SKM-1 (cell line): Measurements from ENCODE around the gene CHRDL2.

Experiments used
- DNase-seq: peaks from one replicate; lab custom pipeline; 2025; ENCODE audit not compliant: unreplicated experiment; lab: John Stamatoyannopoulos, UW

Gene CHRDL2

DNA sequence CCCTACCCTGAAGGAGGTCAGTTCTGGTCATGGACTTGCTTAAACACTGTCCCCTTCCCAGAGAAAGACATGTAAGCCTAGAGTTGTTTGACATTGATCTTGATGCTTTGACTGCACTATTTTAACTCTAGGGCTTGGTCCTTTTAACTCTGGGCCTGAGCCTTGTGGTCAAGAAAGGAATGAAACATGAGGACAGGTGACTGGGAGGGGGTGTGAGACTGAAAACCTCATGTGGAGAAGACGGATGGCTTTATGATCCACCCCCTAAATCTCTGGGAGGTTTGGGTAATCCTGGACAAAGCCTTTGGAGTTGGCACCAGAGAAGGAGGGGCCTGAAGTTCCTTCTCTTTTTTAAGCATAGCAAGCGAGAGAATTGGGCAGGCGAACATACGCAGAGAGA is 17.5 kb downstream of the CHRDL2 start:
- DNase-seq, result no peak

DNA sequence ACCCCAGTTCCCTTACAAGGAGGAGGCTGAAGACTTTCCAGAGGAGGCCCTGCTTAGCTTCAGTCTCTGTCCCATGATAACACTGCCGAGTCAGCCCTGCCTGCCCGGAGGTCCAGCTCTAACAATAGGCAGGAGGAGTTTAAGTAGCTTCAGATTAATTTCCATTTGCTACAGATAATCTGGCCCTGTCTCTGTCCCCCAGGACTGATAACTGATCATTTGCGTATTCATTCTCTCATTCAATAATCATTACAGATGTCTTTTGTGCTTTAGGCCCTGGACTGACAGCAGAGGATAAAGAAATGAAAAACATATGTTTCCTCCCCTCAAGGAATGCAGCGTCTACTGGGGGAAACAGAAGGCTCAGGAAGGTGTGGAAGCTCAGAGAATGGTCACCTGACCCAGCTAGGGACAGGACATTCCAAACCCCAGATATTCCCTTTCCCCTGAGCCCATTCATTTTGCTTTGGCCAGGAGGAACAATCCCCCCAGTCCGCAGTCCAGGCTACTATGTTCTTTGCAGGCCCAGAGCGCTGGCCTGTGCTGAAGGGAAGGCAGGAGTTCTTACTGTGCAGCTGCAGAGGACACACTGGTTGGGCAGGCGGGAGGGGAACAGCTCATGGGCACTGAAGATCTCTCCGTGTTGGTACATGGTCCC is 20.8 kb downstream of the CHRDL2 start:
- no peak for DNase-seq

DNA sequence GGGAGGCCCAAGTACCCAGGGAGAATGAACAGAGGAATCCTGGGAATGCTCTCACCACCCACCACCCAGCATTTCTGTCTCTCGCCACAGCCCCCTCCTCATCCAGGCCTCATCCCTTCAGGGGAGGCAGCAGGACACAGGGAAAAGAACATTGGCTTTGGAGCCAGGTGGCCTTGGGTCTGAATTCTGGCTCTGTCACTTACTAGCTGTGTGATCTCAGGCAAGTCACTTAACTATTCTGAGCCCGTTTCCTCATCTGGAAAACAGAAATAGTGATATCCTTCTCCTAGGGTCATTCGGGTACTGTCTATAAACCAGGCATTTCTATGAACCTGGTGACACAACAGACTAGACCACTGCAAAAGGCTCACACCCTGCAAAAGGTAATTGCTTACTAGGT is 22.1 kb downstream of the CHRDL2 start:
- DNase-seq, result no peak

GRCh38 chr11:74707602-74708510 is 23.4 kb downstream of the CHRDL2 start:
- no peak for DNase-seq

- no peak for DNase-seq
Observed at GRCh38 chr11:74707182-74707581, 24.0 kb downstream of the CHRDL2 start.

GRCh38 chr11:74703211-74703610 is 28.0 kb downstream of the CHRDL2 start:
- DNase-seq, result no peak

DNA sequence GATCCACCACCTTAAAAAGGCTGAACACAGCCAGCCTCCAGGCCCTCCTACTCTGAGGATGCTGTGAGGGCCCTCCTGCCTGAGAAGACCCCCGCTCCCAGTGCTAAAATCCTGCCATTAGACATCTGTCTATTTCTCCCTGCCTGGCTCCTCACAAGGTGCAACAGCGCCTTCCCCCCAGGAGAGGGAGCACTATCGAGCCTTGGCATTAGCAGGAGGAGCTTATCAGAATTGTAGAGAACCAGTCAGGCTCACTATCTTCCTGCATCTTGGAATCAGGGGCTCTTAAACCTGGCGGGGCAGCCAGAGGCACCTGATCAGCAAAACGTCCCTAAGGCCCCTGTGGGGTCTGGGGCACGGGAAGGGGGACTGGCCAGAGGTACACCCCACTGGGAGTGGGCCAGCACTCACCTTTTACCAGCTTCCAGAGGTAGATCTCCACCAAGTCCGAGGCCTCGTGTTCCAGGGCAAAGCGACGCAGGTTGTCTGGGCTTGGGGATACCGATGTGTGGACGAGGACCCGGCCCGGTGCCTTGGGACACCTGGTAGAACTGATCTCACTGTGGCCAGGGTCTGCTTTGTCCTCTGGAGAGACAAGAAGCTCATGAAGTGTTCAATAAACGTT is 28.7 kb downstream of the CHRDL2 start:
- DNase-seq, result peak; percentile 52

GRCh38 chr11:74701351-74701750 is 29.9 kb downstream of the CHRDL2 start:
- DNase-seq, result no peak

DNA sequence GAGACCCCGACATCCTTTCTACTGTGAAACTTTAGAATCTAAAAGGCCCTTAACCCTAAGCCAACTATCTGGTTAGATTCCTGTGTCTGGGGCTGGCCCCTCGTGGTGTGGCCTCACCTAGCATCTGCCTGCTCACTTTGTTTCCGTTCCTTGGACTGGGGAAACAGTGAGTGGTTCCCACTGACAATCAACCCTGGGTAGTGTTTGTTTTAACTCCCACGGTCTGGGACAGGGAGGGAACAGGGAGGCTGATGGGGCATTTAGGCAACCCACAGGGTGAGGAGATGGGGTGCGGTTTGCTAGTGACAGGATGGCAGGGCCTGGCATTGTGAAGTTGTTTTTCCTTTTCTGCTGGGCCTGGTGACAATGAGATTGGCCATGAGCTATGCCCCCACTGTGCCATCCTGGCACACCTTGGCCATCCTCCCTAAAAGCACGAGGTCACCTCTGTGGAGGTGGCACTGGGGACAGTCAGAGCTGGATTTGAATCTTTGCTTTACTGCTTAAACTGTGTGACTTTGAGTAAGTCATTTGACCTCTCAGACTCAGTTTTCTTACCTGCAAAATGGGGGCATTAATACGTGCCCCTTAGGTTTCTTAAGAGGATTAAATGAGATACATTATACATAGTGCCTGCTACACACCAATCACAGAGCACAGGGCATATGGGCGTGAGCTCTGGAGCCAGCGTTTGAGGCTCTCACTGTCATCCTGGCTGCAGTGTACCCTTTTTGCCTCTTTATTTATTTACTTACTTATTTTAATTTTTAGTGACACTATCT is 31.4 kb downstream of the CHRDL2 start:
- DNase-seq, result no peak

- DNase-seq, result no peak
Observed at GRCh38 chr11:74697722-74698121, 33.5 kb downstream of the CHRDL2 start.

DNA sequence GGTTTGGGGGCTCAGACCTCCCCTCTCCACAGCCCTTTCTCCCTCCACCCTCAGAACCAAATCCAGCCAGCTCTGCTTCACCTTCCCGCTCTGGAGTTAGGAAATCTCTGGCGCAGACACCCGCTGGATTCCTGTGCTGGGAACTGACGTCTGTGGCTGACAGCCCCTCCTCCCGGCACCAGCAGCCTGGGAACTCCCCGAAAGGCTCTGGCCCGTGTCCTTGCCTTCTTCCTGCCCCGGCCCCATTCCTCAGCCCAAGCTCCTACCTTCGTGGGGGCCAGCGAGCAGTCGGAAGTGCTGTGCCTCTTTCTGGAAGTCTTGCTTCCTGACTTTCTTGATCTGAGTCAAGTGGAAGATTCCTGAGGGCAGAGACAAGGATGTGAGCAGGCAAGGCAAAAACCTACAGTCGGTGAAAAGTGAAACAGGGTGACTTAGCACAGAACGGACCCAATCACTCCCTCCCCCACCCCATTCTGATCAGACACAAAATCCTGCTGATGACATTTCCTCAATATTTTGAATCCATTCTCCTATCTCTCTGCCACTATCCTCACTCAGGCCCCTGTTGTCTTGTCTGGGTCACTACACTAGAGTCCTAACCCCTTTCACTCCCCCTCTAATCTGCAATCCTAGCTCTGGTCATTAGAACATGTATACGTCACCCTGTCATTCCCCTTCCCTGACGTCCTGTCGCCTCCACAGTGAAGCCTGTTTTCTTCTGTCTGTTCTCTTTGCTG is 34.1 kb downstream of the CHRDL2 start:
- no peak for DNase-seq

- DNase-seq, result no peak
Observed at GRCh38 chr11:74696500-74696899, 34.7 kb downstream of the CHRDL2 start.

GRCh38 chr11:74695705-74696280 is 35.4 kb downstream of the CHRDL2 start:
- DNase-seq, result no peak

GRCh38 chr11:74694136-74694930 is 36.9 kb downstream of the CHRDL2 start:
- DNase-seq, result no peak

- no peak for DNase-seq
Observed at GRCh38 chr11:74693531-74693930, 37.7 kb downstream of the CHRDL2 start.

GRCh38 chr11:74691755-74692154 is 39.5 kb downstream of the CHRDL2 start:
- no peak for DNase-seq

- DNase-seq, result no peak
Observed at GRCh38 chr11:74689666-74690065, 41.6 kb downstream of the CHRDL2 start.

DNA sequence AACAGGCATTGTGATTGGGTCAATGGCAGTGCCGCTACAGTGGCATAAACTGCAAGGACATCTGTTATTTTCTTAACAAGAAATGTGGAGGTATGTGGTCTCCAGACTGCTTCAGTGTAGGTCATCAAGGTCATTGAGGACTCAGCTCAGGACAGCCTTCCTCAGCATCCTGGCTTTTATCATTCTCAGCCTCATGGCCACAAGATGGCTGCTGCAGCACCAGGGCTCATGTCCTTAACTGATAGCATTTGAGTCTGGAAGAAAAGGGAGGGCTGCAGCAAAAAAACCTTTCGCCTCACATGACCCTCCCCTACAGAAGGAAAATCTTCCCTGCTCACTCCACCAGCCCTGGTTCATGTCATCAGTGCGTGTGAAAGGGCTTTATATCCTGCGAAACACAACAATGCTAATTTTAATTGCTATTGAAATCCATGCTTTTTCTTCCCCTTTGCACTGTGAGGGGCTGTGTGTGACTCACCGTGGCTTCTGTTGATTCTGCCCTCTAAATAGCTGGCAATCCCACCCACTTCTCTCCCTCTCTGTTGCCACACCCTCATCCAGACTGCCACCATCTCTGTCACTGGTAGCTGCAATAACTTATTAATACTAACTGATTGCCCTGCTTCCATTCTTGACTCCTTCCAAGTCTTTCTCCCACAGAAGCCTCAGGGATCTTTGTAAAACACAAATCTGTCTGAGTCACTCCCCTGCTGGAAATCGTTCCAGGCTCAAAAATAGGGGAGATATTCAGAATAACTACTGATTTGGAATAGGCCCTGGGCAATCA is 43.8 kb downstream of the CHRDL2 start:
- no peak for DNase-seq

DNA sequence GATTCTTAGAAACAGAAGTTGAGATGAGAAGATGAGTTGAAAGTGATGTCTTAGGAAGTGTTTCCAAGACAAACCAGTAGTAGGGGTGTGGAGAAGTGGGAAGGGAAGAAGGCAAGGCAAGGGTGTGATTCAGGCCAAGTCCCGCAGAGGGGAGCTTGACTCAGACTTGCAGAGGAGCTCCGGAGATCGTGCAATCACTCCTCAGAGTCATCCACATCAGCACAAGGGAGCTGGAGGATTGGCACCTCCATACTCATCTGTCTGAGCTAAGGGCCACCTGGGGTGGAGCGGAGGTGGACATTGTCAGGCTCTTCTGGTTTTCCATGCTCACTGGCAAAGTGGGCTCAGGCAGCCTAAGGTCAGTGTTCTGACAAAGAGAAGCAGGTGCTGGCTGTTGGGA is 44.4 kb downstream of the CHRDL2 start:
- DNase-seq, result no peak
